SK-N-MC (cell line): ENCODE results near the gene PTPRN2.

Source experiments
- DNase-seq: peaks from one replicate; pipeline ENCODE4 v3.0.0-alpha.2; 2011; ENCODE audit warnings: low read depth, low spot score
- H3K27ac ChIP-seq: fragments of 200-600 bp; sonication (generic); 2 replicates; pipeline ENCODE4 v1.5.1; 2016; ENCODE audit warnings: mixed run types
- H3K36me3 ChIP-seq: fragments of 200-600 bp; sonication (generic); 2 replicates; pipeline ENCODE4 v1.6.1; 2017; ENCODE audit warnings: antibody characterized with exemption, low read length, mixed read lengths; ENCODE audit not compliant: insufficient read depth
- H3K4me3 ChIP-seq: fragments of 200-600 bp; sonication (generic); 2 replicates; pipeline ENCODE4 v1.5.1; 2016
- H3K9ac ChIP-seq: fragments of 200-600 bp; sonication (generic); 2 replicates; pipeline ENCODE4 v1.8.0; 2017; ENCODE audit warnings: mixed run types, mixed read lengths; ENCODE audit not compliant: insufficient read length
- H3K9me3 ChIP-seq: fragments of 200-600 bp; sonication (generic); 2 replicates; pipeline ENCODE4 v1.6.1; 2017; ENCODE audit warnings: low read depth, mild to moderate bottlenecking, antibody characterized with exemption, low read length, moderate library complexity, mixed read lengths
- EZH2 ChIP-seq: fragments of 200-600 bp; sonication (generic); IDR thresholded peaks from one replicate; pipeline ENCODE4 v1.6.1; 2017; ENCODE audit warnings: antibody characterized with exemption
- FOXP2 ChIP-seq: optimal IDR thresholded peaks from 2 replicates; pipeline ENCODE3; 2011; ENCODE audit warnings: mild to moderate bottlenecking, moderate library complexity; ENCODE audit not compliant: insufficient read depth; ENCODE audit errors: extremely low read length, control extremely low read depth
- POLR2AphosphoS5 ChIP-seq: IDR thresholded peaks from 2 replicates; pipeline ENCODE4 v1.6.1; 2012; ENCODE audit warnings: mild to moderate bottlenecking, low read depth, low read length, borderline replicate concordance

Gene PTPRN2

DNA sequence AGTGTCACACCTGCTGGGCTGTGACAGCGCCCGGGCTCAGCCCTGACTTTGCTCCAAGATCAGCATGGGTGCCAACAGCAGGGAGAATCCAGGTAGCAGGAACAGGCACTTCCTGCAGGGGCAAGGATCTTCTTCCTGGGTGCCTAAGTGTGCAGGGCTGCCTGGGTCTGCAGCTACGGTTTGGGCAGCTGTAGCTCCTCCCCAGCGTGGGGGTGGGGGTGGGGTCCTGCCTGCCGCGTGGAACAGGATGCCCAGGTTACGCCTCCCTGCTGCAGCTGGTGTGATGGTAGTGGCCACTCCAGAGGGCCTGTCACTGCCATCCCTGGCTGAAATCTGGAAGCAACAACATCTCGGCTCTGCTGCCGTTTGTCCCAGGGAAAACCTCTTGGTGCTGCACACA is 981.5 kb downstream of the PTPRN2 start:
- TF ChIP-seq FOXP2: no peak
- no peak for TF ChIP-seq EZH2
- no peak for TF ChIP-seq POLR2AphosphoS5
- H3K27ac ChIP-seq: no peak overlapping the region
- H3K9me3 ChIP-seq: no peaks in the 10 kb centered on the region
- H3K4me3 ChIP-seq: no peak overlapping the region
- H3K36me3 ChIP-seq: no peaks in the 10 kb centered on the region
- no peak overlapping the region for H3K9ac ChIP-seq
- DNase-seq: no peak

- no peak overlapping the region for H3K4me3 ChIP-seq
- DNase-seq: no peak
- no peak overlapping the region for H3K27ac ChIP-seq
- no peaks in the 10 kb centered on the region for H3K9me3 ChIP-seq
- no peak for TF ChIP-seq EZH2
- TF ChIP-seq POLR2AphosphoS5: no peak
- TF ChIP-seq FOXP2: no peak
- H3K9ac ChIP-seq: no peak overlapping the region
- H3K36me3 ChIP-seq: no peaks in the 10 kb centered on the region
These were observed 982.0 kb downstream of the PTPRN2 start for GRCh38 chr7:157605638-157606037.

DNA sequence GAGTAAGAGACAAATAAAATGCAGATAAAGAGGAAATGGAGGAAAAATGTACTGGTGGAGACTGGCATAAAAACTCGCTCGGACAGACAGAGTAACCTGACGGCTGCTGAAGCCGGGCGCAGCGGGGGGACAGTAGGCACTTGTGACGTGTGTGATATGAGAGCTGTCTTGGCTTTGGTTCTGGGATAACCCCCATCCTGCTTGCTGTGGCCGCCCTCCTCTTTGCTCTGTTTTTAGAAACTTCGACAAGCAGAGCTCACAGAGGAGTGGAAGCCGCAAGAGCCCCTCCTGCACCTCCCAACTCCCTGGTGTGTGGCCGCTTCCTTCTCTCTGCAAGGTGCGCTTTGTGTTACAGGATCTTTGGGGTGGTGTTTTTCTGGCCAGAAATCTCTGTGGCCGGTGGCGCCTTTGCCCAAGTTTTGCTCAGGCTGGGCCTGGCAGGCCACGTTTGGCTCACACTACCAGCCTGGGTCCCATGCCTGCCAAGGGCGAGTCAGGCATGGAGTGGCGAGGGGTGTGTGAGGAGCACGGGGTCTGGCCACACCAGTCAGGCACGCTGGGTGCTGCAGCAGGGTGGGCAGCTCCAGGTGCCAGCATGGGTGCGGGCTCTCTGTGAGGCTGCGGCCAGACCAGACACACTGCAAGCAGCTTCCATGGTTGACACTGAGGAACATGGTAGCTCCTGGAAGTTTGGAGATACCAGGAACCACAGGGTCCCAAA is 982.8 kb downstream of the PTPRN2 start:
- DNase-seq: no peak
- H3K9ac ChIP-seq: no peak overlapping the region
- no peak overlapping the region for H3K4me3 ChIP-seq
- H3K9me3 ChIP-seq: no peaks in the 10 kb centered on the region
- no peak overlapping the region for H3K27ac ChIP-seq
- TF ChIP-seq EZH2 (no peak), POLR2AphosphoS5 (no peak), FOXP2 (no peak)
- H3K36me3 ChIP-seq: no peaks in the 10 kb centered on the region

DNA sequence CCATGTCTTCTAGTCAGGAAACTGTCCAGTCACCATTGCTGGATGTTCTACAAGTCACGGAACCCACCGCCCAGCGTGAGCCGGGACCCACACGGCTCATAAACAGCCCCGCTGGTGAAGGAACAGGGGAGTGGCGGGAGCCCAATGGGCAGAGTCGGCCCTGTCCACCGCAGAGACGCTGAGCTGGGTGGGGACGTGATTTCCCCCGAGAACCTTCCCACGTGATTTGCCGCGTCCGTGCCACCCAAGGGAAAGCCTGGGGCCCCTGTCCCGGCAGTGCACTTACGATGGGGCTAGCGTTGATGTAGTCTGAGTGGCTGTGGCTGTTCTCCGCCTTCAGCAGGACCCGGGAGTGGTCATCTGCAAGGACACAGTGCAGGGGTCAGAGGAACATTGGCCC is 983.9 kb downstream of the PTPRN2 start:
- no peaks in the 10 kb centered on the region for H3K36me3 ChIP-seq
- TF ChIP-seq EZH2 (no peak), POLR2AphosphoS5 (no peak), FOXP2 (no peak)

GRCh38 chr7:157603005-157603404 is 984.6 kb downstream of the PTPRN2 start:
- H3K9me3 ChIP-seq: no peaks in the 10 kb centered on the region
- no peak for DNase-seq

More for the DNA sequence above, 983.9 kb downstream of the PTPRN2 start:
- Histone ChIP-seq H3K27ac (no peak overlapping the region), H3K9me3 (no peaks in the 10 kb centered on the region), H3K9ac (no peak overlapping the region), H3K4me3 (no peak overlapping the region)
- DNase-seq: no peak

GRCh38 chr7:157602581-157602980 is 985.0 kb downstream of the PTPRN2 start:
- H3K36me3 ChIP-seq: no peaks in the 10 kb centered on the region
- TF ChIP-seq EZH2 (no peak), POLR2AphosphoS5 (no peak), FOXP2 (no peak)

More at GRCh38 chr7:157603005-157603404, 984.6 kb downstream of the PTPRN2 start:
- TF ChIP-seq POLR2AphosphoS5 (no peak), FOXP2 (no peak), EZH2 (no peak)
- no peaks in the 10 kb centered on the region for H3K36me3 ChIP-seq
- no peak overlapping the region for H3K9ac ChIP-seq
- H3K27ac ChIP-seq: no peak overlapping the region
- no peak overlapping the region for H3K4me3 ChIP-seq

DNA sequence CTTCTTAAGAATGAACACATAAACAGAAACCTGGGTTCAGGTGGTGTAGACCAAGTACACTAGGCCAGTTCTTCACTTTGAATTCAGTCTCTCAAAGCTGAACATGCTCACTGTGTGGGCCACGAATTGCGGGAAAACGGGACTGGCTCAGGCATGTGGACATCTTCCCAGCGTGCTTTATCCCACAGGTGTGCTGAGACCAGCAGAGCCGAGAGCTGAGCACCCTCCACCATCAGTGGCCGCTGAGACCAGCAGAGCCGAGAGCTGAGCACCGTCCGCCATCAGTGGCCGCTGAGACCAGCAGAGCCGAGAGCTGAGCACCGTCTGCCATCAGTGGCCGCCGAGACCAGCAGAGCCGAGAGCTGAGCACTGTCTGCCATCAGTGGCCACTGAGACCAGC is 985.5 kb downstream of the PTPRN2 start:
- no peak overlapping the region for H3K9ac ChIP-seq
- H3K9me3 ChIP-seq: no peaks in the 10 kb centered on the region
- no peak for DNase-seq
- no peak overlapping the region for H3K4me3 ChIP-seq
- TF ChIP-seq EZH2: no peak
- TF ChIP-seq POLR2AphosphoS5: no peak
- H3K27ac ChIP-seq: no peak overlapping the region
- no peaks in the 10 kb centered on the region for H3K36me3 ChIP-seq

More at GRCh38 chr7:157602581-157602980, 985.0 kb downstream of the PTPRN2 start:
- Histone ChIP-seq H3K4me3 (no peak overlapping the region), H3K27ac (no peak overlapping the region), H3K9me3 (no peaks in the 10 kb centered on the region), H3K9ac (no peak overlapping the region)
- DNase-seq: no peak

DNA sequence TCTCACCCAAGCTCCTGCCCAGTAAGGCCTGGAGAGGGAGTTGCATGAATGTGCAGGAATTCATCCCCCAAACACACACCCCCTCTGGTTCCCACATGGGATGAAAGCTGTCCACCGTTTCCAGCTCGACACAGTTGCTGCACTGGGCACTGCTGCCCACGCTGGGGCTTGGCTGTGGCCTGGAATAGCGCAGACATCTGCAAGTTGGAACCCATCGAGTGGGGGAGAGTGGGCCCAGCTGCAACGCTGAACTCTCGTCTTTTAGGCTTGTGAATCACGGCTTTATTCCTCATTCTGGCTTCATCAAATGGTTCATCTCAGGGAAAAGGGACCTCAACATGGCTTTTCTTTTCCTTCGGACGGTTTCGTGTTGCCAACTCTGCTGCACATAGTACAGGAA is 986.1 kb downstream of the PTPRN2 start:
- Histone ChIP-seq H3K36me3 (no peaks in the 10 kb centered on the region), H3K27ac (no peak overlapping the region), H3K4me3 (no peak overlapping the region), H3K9ac (no peak overlapping the region), H3K9me3 (no peaks in the 10 kb centered on the region)
- DNase-seq: no peak
- TF ChIP-seq POLR2AphosphoS5 (no peak), FOXP2 (no peak), EZH2 (no peak)

GRCh38 chr7:157599491-157599890 is 988.1 kb downstream of the PTPRN2 start:
- Histone ChIP-seq H3K9ac (no peak overlapping the region), H3K9me3 (no peaks in the 10 kb centered on the region), H3K27ac (no peak overlapping the region), H3K4me3 (no peak overlapping the region), H3K36me3 (no peaks in the 10 kb centered on the region)
- TF ChIP-seq POLR2AphosphoS5 (no peak), EZH2 (no peak), FOXP2 (no peak)
- no peak for DNase-seq
